Non-pigmented ciliary epithelial cell (primary cell): ENCODE data around the gene TSLP.

ENCODE experiments used
- DNase-seq: peaks from one replicate; pipeline ENCODE4 v3.0.0-alpha.2; 2010; ENCODE audit warnings: low read depth

The TSLP gene

DNA sequence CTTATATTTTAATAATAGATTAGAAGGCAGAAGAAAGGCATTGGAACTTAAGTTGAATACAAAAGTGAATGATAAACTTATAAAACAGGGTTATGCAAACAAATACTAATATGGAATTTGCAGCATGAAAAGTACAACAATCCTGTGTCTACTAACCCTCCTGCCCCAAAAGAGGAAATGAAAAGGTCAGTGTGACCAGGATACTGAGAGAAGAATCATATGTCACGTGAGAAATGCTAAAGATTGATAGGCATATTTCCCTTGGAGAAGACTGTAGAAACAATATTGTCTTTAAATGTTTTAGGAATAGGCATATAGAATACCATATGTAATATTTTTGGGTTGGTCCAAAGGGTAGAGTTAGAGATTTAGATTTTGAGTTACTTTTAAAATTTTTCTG, 24.5 kb downstream of the TSLP start:
- no peak for DNase-seq

GRCh38 chr5:111099058-111099778, 27.7 kb downstream of the TSLP start:
- DNase-seq = no peak

- no peak for DNase-seq
These were observed 34.9 kb downstream of the TSLP start for GRCh38 chr5:111106320-111106948.

DNA sequence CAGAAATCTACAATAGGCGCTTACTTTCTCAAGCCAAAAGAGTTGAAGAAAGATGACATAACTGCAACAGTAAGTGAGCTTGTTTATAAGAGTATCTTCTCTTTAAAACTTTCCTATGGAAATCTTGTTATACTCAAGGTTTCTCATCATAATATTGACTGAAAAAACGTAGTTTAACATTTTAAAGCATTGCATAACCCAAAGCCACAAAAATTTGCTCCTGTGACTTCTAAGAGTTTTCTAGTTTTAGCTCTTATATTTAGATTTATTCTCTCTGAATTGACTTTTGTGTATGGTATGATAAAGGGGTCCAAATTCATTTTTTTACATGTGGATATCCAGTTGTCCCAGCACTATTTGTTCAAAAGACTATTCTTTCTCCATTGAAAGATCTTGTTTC, 35.9 kb downstream of the TSLP start:
- DNase-seq = no peak

- no peak for DNase-seq
These were observed 40.4 kb downstream of the TSLP start for GRCh38 chr5:111111956-111112355.

DNA sequence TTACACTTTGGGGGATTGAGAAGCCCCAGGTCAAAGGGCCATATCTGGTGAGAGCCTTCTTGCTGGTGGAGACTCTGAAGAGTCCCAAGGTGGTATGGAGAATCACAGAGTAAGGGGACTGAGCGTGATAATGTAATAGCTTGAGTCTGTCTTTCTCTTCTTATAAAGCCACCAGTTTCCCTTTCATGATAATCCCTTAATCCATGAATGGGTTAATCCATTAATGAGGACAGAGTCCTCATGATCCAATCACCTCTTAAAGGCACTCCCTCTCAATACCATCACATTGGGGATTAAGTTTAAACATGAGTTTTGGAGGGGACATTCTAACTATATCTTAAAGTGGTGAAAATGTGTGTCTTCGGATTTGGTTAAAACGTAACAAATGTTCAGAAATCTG, 42.2 kb downstream of the TSLP start:
- no peak for DNase-seq

- DNase-seq = no peak
These were observed 43.7 kb downstream of the TSLP start for GRCh38 chr5:111115229-111115628.

GRCh38 chr5:111116550-111116949, 45.0 kb downstream of the TSLP start:
- no peak for DNase-seq

DNA sequence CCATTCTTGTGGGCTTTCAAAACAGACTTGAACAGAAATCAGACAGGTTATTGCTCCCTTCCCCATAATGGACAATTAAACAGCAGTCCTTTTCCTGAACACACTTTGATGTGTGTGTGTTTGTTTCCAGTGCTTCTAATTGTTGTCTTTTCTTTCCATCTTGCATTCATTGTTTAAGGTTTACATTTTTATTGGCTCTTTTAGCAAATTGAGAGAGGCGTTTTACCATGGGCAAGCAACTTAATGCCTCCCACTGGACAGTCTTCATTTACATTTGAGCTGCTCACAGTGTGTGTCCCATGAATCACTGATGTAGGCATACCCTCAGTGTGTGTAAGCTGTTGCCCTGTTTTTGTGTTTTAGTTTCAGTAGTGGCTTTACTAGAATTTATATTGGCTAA, 45.6 kb downstream of the TSLP start:
- no peak for DNase-seq

DNA sequence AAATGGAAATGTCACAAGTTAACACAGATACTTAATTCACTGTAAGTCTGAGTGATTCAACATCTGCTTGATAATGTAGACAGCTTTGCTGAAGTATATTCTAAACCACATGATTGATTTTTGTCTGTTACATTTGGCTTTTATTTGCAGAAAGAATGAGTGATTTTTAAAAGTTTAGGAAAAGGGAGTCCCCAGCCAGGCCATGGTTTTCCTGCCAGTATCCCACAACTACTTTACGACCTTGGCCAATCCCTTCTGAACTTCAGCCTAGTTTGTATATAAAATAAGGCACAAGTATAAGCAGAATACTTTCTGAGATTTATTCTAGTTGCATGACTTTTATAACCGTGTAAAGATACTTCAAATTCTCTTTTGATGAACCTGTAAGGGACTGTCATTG, 47.7 kb downstream of the TSLP start:
- DNase-seq = no peak

DNA sequence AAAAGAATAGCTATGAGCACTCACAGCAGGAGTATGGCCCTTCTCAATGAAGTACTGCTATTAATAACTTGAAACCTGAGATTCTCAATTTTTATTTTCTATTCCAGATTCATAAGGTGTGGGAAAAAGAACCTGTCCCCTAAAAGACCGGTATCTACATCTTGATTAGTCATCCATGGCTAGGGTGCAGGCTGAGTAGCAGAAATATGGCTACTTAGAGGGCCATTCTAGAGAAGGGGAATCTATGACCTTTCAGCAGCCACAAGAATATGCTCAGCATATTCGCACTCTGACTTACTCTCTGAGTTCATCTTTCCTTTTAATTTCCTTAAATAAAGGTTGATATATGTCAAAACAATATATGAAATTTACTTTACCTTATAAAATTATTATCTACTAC, 48.3 kb downstream of the TSLP start:
- no peak for DNase-seq

DNA sequence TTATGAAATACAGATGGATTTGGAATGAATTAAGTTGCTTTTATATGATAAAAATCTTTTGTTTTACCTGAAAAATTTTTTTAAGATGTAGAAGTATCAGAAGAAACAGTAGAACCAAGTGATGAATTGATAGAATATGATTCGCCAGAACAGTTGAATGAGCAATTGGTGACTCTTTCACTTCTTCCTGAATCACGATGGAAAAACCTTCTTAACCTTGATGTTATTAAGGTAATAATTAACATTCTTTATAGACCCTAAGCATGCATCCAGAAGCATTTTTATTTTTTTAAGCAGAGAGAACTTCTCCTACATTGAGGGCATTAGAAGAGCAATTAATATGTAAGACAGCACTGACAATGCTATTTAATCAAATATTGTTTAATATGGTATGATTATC, 49.4 kb downstream of the TSLP start:
- DNase-seq = no peak

DNA sequence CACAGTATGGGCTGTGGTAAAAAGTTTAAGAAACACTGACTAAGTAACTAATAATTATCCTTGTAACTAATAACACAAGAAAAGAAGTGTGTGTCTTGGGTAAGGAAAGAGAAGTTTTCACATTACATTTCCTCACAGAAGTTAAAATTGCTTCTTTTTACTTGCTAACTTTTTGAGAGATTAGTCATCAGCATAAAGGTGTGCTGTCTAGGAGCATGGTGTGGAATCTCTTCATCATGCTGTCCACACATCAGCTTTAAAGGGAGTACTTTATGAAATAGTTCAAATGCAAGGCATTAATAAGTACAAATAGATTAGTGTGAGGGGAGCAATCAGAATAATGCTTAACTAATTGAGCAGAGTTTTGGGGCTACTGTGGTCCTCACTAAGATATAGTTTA, 50.4 kb downstream of the TSLP start:
- DNase-seq = no peak

DNA sequence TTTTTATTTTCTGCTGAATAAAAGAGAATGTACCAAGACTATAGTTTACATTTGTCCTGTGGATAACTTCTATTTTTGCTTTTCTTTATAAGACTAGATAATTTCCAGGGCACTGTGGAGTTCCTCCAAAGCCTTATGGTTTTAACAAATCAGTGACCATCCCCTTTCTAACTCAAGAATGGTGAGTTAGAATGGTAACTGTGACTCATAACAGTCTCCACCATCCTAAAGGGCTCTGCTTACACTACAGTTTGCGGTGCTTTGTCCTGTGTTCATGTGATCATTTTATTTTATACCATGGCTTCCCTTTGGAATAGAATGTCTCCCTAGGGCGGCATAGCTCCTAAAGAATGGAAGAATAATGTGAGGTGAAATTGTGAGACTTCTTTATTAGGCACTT, 50.9 kb downstream of the TSLP start:
- DNase-seq = no peak

DNA sequence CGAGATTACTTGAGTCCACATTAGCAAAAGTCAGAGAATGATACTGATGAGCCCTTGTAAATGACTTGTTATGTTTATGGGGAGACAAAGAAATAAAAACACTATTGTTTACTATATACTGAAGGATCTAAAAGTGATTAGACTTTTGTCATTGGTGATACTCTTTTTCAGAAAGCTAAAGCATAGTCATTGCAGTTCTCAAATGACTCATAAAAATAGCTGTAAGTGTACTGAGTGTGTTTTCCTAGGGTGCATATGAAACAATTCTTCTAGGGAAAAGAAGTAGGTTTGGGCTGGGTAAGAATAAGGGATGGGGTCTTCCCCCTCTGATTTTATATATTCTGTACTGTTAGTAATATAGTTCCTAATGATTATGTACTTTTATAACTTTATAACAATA, 53.3 kb downstream of the TSLP start:
- DNase-seq = no peak

GRCh38 chr5:111126896-111127295, 55.4 kb downstream of the TSLP start:
- DNase-seq = no peak
